ENCODE data around the gene WNT8B. TPM values are rescaled to one million over a fixed set of nuclear protein-coding genes. Genes with fewer than 3 reads are reported as not detected.

The WNT8B gene
- not detected for total RNA-seq

DNA sequence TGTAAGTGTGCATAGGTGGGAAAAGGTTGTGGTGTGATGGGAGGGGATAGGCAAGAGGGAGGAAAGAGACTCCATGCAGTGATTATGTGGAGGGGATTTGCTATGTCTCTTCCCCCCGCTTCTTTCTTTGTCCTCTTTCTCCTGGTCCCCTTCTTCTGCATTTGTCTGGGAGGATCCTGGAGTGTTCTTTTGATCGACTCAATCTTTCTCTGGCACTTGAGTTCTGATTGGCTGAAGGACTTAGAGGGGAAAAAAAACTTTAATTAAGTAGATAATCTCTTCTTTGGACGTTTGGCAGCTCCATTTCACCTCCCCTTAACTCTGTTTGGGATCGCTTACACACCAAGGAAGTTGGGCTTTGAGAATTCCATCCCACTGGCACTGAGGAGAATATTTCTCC lies at the start of gene WNT8B:
Gene WNT8B, plus strand, starts transcription at position 301 of the 400 bp plus-strand sequence. CDS start 160 bp downstream, outside the sequence.
- no peak for ATAC-seq
- Histone ChIP-seq H3K9me3 (no peaks in the 10 kb centered on the region), H3K27ac (no peak within 1 kb of the TSS), H3K36me3 (no peaks in the 10 kb centered on the region), H3K4me1 (no peaks in the 10 kb centered on the region), H3K27me3 (peaks cover 10% of the 10 kb centered on the region), H3K4me3 (no peak within 1 kb of the TSS)
- TF ChIP-seq POLR2AphosphoS5 (IDR thresholded peaks at IDR 0.05) (no peak), EP300 (IDR thresholded peaks at IDR 0.05) (no peak), POLR2A (IDR thresholded peaks at IDR 0.05) (no peak)
- TF ChIP-seq, protein P1, sequence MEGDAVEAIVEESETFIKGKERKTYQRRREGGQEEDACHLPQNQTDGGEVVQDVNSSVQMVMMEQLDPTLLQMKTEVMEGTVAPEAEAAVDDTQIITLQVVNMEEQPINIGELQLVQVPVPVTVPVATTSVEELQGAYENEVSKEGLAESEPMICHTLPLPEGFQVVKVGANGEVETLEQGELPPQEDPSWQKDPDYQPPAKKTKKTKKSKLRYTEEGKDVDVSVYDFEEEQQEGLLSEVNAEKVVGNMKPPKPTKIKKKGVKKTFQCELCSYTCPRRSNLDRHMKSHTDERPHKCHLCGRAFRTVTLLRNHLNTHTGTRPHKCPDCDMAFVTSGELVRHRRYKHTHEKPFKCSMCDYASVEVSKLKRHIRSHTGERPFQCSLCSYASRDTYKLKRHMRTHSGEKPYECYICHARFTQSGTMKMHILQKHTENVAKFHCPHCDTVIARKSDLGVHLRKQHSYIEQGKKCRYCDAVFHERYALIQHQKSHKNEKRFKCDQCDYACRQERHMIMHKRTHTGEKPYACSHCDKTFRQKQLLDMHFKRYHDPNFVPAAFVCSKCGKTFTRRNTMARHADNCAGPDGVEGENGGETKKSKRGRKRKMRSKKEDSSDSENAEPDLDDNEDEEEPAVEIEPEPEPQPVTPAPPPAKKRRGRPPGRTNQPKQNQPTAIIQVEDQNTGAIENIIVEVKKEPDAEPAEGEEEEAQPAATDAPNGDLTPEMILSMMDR (IDR thresholded peaks at IDR 0.05): no peak
- 40 to 44% methylated on average over 2 to 4 of the region's 4 CpGs for WGBS, 2 donors (ENCODE audit: low coverage in 1 of 2)

DNA sequence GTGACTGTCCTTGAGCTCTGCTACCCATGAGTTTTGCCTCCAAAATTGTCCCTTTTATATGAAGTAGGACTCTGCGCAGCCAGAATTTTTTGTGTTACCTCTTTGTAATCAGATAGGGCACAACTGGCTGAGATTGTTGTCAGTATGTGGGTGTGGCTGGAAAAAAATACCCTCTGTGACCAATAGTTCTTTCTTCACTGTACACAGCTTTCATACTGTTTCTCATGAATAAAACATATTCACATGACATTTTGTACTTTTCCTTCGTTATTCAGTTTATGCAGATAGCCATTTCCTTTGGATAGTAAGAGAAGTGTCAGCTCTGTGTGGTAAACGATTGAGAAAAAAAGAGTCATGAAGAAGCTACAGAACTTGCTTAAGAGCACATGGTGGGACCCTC lies 49.6 kb upstream of the WNT8B start:
- peaks cover 0 to 8% (median 0%) of the 10 kb centered on the region in 3 donors for H3K9me3 ChIP-seq
- no peak for ATAC-seq
- no peak overlapping the region for H3K4me3 ChIP-seq
- no peaks in the 10 kb centered on the region for H3K4me1 ChIP-seq
- 71 to 80% methylated on average over 1 to 2 of the region's 3 CpGs for WGBS, 2 donors (ENCODE audit: low coverage in 1 of 2)
- TF ChIP-seq EP300 (IDR thresholded peaks at IDR 0.05) (no peak), POLR2AphosphoS5 (IDR thresholded peaks at IDR 0.05) (no peak), POLR2A (IDR thresholded peaks at IDR 0.05) (no peak)
- TF ChIP-seq, protein P1 (IDR thresholded peaks at IDR 0.05): no peak
- peaks cover 5% of the 10 kb centered on the region for H3K27me3 ChIP-seq
- H3K36me3 ChIP-seq: no peaks in the 10 kb centered on the region
- no peak overlapping the region for H3K27ac ChIP-seq

GRCh38 chr10:100419911-100420449 lies 42.8 kb upstream of the WNT8B start:
- Histone ChIP-seq H3K4me3 (no peak overlapping the region), H3K27me3 (peaks cover 32% of the 10 kb centered on the region), H3K27ac (no peak overlapping the region), H3K36me3 (no peaks in the 10 kb centered on the region), H3K9me3 (no peaks in the 10 kb centered on the region), H3K4me1 (no peaks in the 10 kb centered on the region)
- ATAC-seq: no peak
- no peak for TF ChIP-seq POLR2A (IDR thresholded peaks at IDR 0.05)
- TF ChIP-seq EP300 (IDR thresholded peaks at IDR 0.05): no peak
- TF ChIP-seq POLR2AphosphoS5 (IDR thresholded peaks at IDR 0.05): no peak
- TF ChIP-seq, protein P1 (IDR thresholded peaks at IDR 0.05): no peak
- WGBS, 2 donors (ENCODE audit: low coverage in 1 of 2): 87 to 88% methylated on average over 4 of the region's 4 CpGs

- Histone ChIP-seq H3K4me1 (no peaks in the 10 kb centered on the region), H3K9me3 (no peaks in the 10 kb centered on the region), H3K27me3 (no peaks in the 10 kb centered on the region), H3K36me3 (no peaks in the 10 kb centered on the region), H3K27ac (no peak overlapping the region), H3K4me3 (no peak overlapping the region)
- WGBS, 2 donors (ENCODE audit: low coverage in 1 of 2): 86 to 88% methylated on average over 2 of the region's 2 CpGs
- no peak for ATAC-seq
- no peak for TF ChIP-seq POLR2AphosphoS5 (IDR thresholded peaks at IDR 0.05)
Observed at GRCh38 chr10:100427374-100427773, 35.4 kb upstream of the WNT8B start.

DNA sequence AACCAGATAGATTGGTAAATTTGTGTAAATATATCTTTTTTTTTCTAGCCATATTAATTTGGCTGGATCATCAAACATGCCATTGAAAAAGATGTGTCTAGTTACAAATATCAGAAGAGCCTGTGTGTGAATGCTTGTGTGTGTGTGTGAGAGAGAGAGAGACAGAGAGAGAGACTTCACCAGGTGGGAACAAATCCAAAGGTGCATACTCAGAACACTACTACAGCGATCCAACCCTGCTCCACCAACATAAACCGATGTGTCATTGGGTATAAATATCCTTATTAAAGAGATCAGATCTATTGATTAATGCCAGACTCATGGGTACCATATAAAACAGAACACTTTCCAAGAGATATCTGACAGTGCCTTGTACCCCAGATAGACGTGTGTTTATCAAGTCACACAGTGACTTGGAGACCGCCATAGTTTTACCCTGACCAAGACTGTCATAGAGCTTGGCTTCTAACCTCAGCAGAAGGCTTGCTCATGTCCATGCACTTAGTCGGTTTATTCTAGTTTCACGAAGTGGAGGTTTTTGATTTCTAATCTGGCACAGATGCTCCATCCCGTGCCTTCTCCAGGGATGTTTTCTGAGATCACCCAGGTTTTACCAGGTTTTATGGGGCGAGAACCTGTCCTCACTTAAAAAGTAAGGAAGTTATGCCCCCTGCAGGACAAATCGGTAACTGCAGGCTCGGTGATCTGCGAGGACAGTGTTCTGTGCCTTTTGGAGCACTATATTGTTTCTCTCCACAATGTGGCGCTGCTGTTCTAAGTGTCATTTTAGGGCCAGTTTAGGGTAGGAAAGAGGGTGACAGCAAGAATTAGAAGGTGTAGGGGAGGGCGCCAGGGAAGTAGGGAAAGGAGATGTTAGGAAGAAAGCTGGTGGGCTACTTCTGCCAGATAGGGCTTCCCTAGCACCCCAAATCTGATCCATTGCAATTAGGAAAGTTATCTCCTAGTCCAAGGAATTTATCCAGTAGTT lies 29.3 kb upstream of the WNT8B start:
- Histone ChIP-seq H3K27me3 (peaks cover 14% of the 10 kb centered on the region), H3K36me3 (no peaks in the 10 kb centered on the region), H3K4me3 (no peak overlapping the region), H3K27ac (no peak overlapping the region), H3K9me3 (no peaks in the 10 kb centered on the region), H3K4me1 (no peaks in the 10 kb centered on the region)
- ATAC-seq: peak; percentile 87
- 23 to 47% methylated on average over 6 to 12 of the region's 13 CpGs for WGBS, 2 donors (ENCODE audit: low coverage in 1 of 2)
- TF ChIP-seq POLR2AphosphoS5 (IDR thresholded peaks at IDR 0.05): no peak
- TF ChIP-seq, protein P1 (IDR thresholded peaks at IDR 0.05): peak; percentile 99

All from gastroesophageal sphincter (tissue), 4 donors.